Smooth muscle cell (in vitro differentiated cells): Measurements from ENCODE around the gene SRSF11. TPM values are rescaled to one million over a fixed set of nuclear protein-coding genes. Genes with fewer than 3 reads are reported as not detected.
"Not testable (repeated sequence)": the region's sequence is repeated elsewhere in the genome, so short reads cannot be mapped to it uniquely, and the experiment has no call there.

ENCODE experiments used
- DNase-seq: peaks from one replicate; lab custom pipeline; 2025; ENCODE audit not compliant: unreplicated experiment; lab: John Stamatoyannopoulos, UW
- H2AFZ ChIP-seq: fragments of 200-600 bp; sonication (generic); 2 replicates; pipeline ENCODE4 v1.6.0; 2016; ENCODE audit warnings: antibody characterized with exemption, low read depth, mild to moderate bottlenecking
- H3F3A ChIP-seq: fragments of 200-600 bp; sonication (generic); 2 replicates; pipeline ENCODE4 v1.6.0; 2017; ENCODE audit warnings: antibody characterized with exemption, low read depth
- H3K27ac ChIP-seq: fragments of 200-600 bp; sonication (generic); 2 replicates; pipeline ENCODE4 v1.5.1; 2016; ENCODE audit warnings: low read depth, mild to moderate bottlenecking
- H3K27me3 ChIP-seq: fragments of 200-600 bp; sonication (generic); 2 replicates; pipeline ENCODE4 v1.6.1; 2016; ENCODE audit warnings: low read depth, mild to moderate bottlenecking
- H3K36me3 ChIP-seq: fragments of 200-600 bp; sonication (generic); 2 replicates; pipeline ENCODE4 v1.5.1; 2016; ENCODE audit warnings: low read depth
- H3K4me1 ChIP-seq: fragments of 200-600 bp; sonication (generic); 2 replicates; pipeline ENCODE4 v1.5.1; 2016; ENCODE audit warnings: low read depth
- H3K4me2 ChIP-seq: fragments of 200-600 bp; sonication (generic); 2 replicates; pipeline ENCODE4 v1.6.0; 2016; ENCODE audit warnings: mild to moderate bottlenecking
- H3K4me3 ChIP-seq: fragments of 200-600 bp; sonication (generic); 2 replicates; pipeline ENCODE4 v1.5.1; 2016; ENCODE audit warnings: mild to moderate bottlenecking
- H3K79me2 ChIP-seq: fragments of 200-600 bp; sonication (generic); 2 replicates; pipeline ENCODE4 v1.6.0; 2016; ENCODE audit warnings: low read depth, mild to moderate bottlenecking
- H3K9ac ChIP-seq: fragments of 200-600 bp; sonication (generic); 2 replicates; pipeline ENCODE4 v1.6.0; 2016; ENCODE audit warnings: low read depth
- H3K9me3 ChIP-seq: fragments of 200-600 bp; sonication (generic); replicated peaks from 2 replicates; pipeline ENCODE4 v1.5.1; 2016; ENCODE audit warnings: low read depth
- H4K20me1 ChIP-seq: fragments of 200-600 bp; sonication (generic); 2 replicates; pipeline ENCODE4 v1.6.0; 2016; ENCODE audit warnings: low read depth
- WGBS: methylation state at CpG from one replicate; pipeline ENCODE4 v1.1.7; 2016; ENCODE audit warnings: low lambda C conversion rate; 5-methylcytosine and 5-hydroxymethylcytosine counted together
- polyA plus RNA-seq: library from polyadenylated mRNA; unstranded; fragments of >200 nt; fragmentation: Nextera tagmentation; extraction: Ambion mirVana; gene quantifications from 2 replicates; pipeline ENCODE4 v1.2.1, GENCODE V29; 2016
- total RNA-seq: library from RNA; depleted of rRNA; stranded (reverse); fragments of >200 nt; gene quantifications from 2 replicates; pipeline ENCODE4 v1.2.3, GENCODE V29; 2014
- TF ChIP-seq, protein P1 (sequence below): fragments of 200-600 bp; sonication (generic); IDR thresholded peaks from 2 replicates; pipeline ENCODE4 v1.5.1; 2017; ENCODE audit warnings: borderline replicate concordance, mild to moderate bottlenecking, antibody characterized with exemption; ENCODE audit not compliant: insufficient read depth, poor library complexity, severe bottlenecking

SRSF11 gene
- total and polyA plus RNA-seq, 2 experiments from 2014 or later, result 155 to 211 TPM

DNA sequence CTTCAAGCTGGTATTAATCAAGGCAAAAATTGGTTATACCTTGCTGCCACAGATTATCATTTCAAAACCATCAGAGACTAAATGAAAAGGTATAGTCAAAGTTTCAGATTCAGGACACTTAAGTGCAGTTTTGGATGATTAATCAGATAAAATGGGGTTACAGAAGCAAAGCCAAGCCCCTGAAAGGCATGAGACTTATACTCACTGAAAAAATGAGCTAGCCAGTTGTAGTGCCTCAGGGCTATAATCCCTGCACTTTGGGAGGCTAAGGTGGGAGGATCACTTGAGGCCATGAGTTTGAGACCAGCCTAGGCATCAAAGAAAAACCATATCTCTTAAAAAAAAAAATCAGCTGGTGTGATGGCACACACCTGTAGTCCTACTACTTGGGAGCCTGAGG, 31.0 kb upstream of the SRSF11 start:
- Histone ChIP-seq H3K36me3 (no peaks in the 10 kb centered on the region), H3K4me3 (no peak overlapping the region), H3K4me2 (no peak overlapping the region), H3F3A (no peaks in the 10 kb centered on the region), H2AFZ (no peak overlapping the region), H3K9ac (no peak overlapping the region), H3K79me2 (peaks cover 59% of the 10 kb centered on the region), H3K27ac (no peak overlapping the region), H3K27me3 (no peaks in the 10 kb centered on the region), H3K4me1 (no peaks in the 10 kb centered on the region), H3K9me3 (no peaks in the 10 kb centered on the region), H4K20me1 (peaks cover 57% of the 10 kb centered on the region)
- no peak for DNase-seq
- TF ChIP-seq, protein P1, sequence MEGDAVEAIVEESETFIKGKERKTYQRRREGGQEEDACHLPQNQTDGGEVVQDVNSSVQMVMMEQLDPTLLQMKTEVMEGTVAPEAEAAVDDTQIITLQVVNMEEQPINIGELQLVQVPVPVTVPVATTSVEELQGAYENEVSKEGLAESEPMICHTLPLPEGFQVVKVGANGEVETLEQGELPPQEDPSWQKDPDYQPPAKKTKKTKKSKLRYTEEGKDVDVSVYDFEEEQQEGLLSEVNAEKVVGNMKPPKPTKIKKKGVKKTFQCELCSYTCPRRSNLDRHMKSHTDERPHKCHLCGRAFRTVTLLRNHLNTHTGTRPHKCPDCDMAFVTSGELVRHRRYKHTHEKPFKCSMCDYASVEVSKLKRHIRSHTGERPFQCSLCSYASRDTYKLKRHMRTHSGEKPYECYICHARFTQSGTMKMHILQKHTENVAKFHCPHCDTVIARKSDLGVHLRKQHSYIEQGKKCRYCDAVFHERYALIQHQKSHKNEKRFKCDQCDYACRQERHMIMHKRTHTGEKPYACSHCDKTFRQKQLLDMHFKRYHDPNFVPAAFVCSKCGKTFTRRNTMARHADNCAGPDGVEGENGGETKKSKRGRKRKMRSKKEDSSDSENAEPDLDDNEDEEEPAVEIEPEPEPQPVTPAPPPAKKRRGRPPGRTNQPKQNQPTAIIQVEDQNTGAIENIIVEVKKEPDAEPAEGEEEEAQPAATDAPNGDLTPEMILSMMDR, result no peak

DNA sequence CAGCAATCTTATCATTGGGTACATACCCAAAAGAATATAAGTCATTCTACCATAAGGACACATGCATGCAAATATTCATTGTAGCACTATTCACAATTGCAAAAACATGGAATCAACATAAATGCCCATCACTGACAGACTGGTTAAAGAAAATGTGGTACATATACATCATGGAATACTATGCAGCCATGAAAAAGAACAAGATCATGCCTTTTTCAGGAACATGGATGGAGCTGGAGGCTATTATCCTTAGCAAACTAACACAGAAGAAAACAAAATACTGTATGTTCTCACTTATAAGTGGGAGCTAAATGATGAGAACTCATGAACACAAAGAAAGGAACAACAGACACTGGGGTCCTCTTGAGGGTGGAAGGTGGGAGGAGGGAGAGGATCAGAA, 28.7 kb upstream of the SRSF11 start:
- H3K4me2 ChIP-seq, H3K36me3 ChIP-seq, H2AFZ ChIP-seq, H3K4me3 ChIP-seq, H3K9ac ChIP-seq, H3F3A ChIP-seq, H3K4me1 ChIP-seq, H3K27ac ChIP-seq, H3K27me3 ChIP-seq, H3K9me3 ChIP-seq, DNase-seq: not testable (repeated sequence)
- H3K79me2 ChIP-seq, result peaks cover 80% of the 10 kb centered on the region
- H4K20me1 ChIP-seq, result peaks cover 75% of the 10 kb centered on the region

DNA sequence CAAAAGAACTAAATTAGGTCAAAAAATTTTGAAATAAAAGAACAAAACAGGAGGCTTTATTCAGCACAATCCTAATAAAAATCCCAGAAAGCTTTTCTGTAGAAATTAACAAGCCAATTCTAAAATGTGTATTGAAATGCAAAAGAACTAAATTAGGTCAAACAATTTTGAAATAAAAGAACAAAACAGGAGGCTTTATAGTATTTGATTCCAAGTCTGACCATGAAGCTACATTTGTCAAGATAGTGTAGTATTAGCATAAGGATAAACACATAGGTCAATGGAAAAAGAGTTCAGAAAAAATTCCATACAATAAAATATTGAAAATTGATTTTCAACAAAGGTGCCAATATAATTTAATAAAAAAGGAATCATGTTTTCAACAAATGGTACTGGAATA, 26.6 kb upstream of the SRSF11 start:
- Histone ChIP-seq H3K4me2 (no peak overlapping the region), H3K27me3 (no peaks in the 10 kb centered on the region), H4K20me1 (peaks cover 71% of the 10 kb centered on the region), H3F3A (no peaks in the 10 kb centered on the region), H2AFZ (no peak overlapping the region), H3K79me2 (peaks cover 95% of the 10 kb centered on the region), H3K4me3 (no peak overlapping the region), H3K27ac (no peak overlapping the region), H3K9ac (no peak overlapping the region), H3K36me3 (no peaks in the 10 kb centered on the region), H3K9me3 (no peaks in the 10 kb centered on the region), H3K4me1 (no peaks in the 10 kb centered on the region)
- DNase-seq, result no peak
- TF ChIP-seq, protein P1, result no peak

DNA sequence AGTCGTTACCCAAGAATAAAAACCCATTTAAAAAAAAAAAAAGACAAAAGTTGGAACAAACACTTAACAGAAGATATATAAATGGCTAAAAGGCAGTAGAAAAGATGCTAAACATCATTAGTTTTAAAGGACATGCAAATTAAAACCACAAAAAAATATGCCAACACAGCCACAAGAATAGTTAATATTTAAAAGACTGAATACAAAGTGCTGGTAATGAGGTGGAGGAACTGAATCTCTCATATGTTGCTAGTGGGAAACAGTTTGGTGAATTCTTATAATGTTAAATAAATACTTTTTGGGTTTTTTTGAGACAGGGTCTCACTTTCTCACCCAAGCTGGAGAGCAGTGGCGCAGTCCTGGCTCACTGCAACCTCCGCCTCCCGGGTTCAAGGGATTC, 25.8 kb upstream of the SRSF11 start:
- peaks cover 70% of the 10 kb centered on the region for H4K20me1 ChIP-seq
- H2AFZ ChIP-seq, result no peak overlapping the region
- peaks cover 95% of the 10 kb centered on the region for H3K79me2 ChIP-seq
- no peaks in the 10 kb centered on the region for H3K36me3 ChIP-seq
- TF ChIP-seq, protein P1, result no peak
- DNase-seq, result no peak
- H3K9me3 ChIP-seq, result no peaks in the 10 kb centered on the region
- no peak overlapping the region for H3K4me3 ChIP-seq
- H3K27me3 ChIP-seq, result no peaks in the 10 kb centered on the region
- 98% methylated on average over 4 of the region's 4 CpGs for WGBS
- no peaks in the 10 kb centered on the region for H3K4me1 ChIP-seq
- no peak overlapping the region for H3K9ac ChIP-seq
- no peak overlapping the region for H3K27ac ChIP-seq
- no peak overlapping the region for H3K4me2 ChIP-seq
- no peaks in the 10 kb centered on the region for H3F3A ChIP-seq
